ENCODE results near the gene TMED4. TPM values are rescaled to one million over a fixed set of nuclear protein-coding genes. Genes with fewer than 3 reads are reported as not detected.
A peak's percentile ranks its signal among the peaks of the same experiment; 100 is the strongest.
"Not testable (repeated sequence)": the region's sequence is repeated elsewhere in the genome, so short reads cannot be mapped to it uniquely, and the experiment has no call there.

The TMED4 gene
- total RNA-seq, 1 donor from 2014 or later = 203 TPM

- no peak for DNase-seq (ENCODE audit: low read depth)
- TF ChIP-seq CTCF (IDR thresholded peaks at IDR 0.05; ENCODE audit: insufficient read depth, low read length, severe bottlenecking) = no peak
- no peak for FAIRE-seq
Observed at GRCh38 chr7:44555350-44555749, 26.7 kb downstream of the TMED4 start.

GRCh38 chr7:44552473-44553005 is 29.5 kb downstream of the TMED4 start:
- FAIRE-seq; DNase-seq (ENCODE audit: low read depth); H3K4me3 ChIP-seq (ENCODE audit: low read depth, low read length); H3K27me3 ChIP-seq (ENCODE audit: control insufficient read depth, insufficient read depth, low read length); H3K36me3 ChIP-seq (ENCODE audit: control insufficient read depth, insufficient read depth, low read length): not testable (repeated sequence)

More at GRCh38 chr7:44555350-44555749, 26.7 kb downstream of the TMED4 start:
- H3K36me3 ChIP-seq (ENCODE audit: control insufficient read depth, insufficient read depth, low read length) = no peaks in the 10 kb centered on the region
- no peaks in the 10 kb centered on the region for H3K27me3 ChIP-seq (ENCODE audit: control insufficient read depth, insufficient read depth, low read length)
- no peak overlapping the region for H3K4me3 ChIP-seq (ENCODE audit: low read depth, low read length)

- no peak for DNase-seq (ENCODE audit: low read depth)
- Histone ChIP-seq H3K4me3 (ENCODE audit: low read depth, low read length) (no peak overlapping the region), H3K36me3 (ENCODE audit: control insufficient read depth, insufficient read depth, low read length) (no peaks in the 10 kb centered on the region), H3K27me3 (ENCODE audit: control insufficient read depth, insufficient read depth, low read length) (no peaks in the 10 kb centered on the region)
- no peak for TF ChIP-seq CTCF (IDR thresholded peaks at IDR 0.05; ENCODE audit: insufficient read depth, low read length, severe bottlenecking)
- FAIRE-seq = no peak
Observed at GRCh38 chr7:44549457-44549856, 32.6 kb downstream of the TMED4 start.

- FAIRE-seq (no peak), DNase-seq (ENCODE audit: low read depth) (peak; percentile 26)
- no peaks in the 10 kb centered on the region for H3K36me3 ChIP-seq (ENCODE audit: control insufficient read depth, insufficient read depth, low read length)
- TF ChIP-seq CTCF (IDR thresholded peaks at IDR 0.05; ENCODE audit: insufficient read depth, low read length, severe bottlenecking) = no peak
- H3K4me3 ChIP-seq (ENCODE audit: low read depth, low read length) = no peak overlapping the region
- H3K27me3 ChIP-seq (ENCODE audit: control insufficient read depth, insufficient read depth, low read length) = no peaks in the 10 kb centered on the region
Observed at GRCh38 chr7:44548893-44549292, 33.1 kb downstream of the TMED4 start.

GRCh38 chr7:44547536-44548231 is 34.3 kb downstream of the TMED4 start:
- H3K4me3 ChIP-seq (ENCODE audit: low read depth, low read length) = no peak overlapping the region
- TF ChIP-seq CTCF (IDR thresholded peaks at IDR 0.05; ENCODE audit: insufficient read depth, low read length, severe bottlenecking) = no peak
- H3K36me3 ChIP-seq (ENCODE audit: control insufficient read depth, insufficient read depth, low read length) = no peaks in the 10 kb centered on the region
- DNase-seq (ENCODE audit: low read depth) = peak; percentile 16
- H3K27me3 ChIP-seq (ENCODE audit: control insufficient read depth, insufficient read depth, low read length) = no peaks in the 10 kb centered on the region
- no peak for FAIRE-seq

GRCh38 chr7:44541876-44542610 is 40.0 kb downstream of the TMED4 start:
- no peak overlapping the region for H3K4me3 ChIP-seq (ENCODE audit: low read depth, low read length)
- DNase-seq (ENCODE audit: low read depth) (no peak), FAIRE-seq (no peak)
- no peaks in the 10 kb centered on the region for H3K27me3 ChIP-seq (ENCODE audit: control insufficient read depth, insufficient read depth, low read length)
- no peak for TF ChIP-seq CTCF (IDR thresholded peaks at IDR 0.05; ENCODE audit: insufficient read depth, low read length, severe bottlenecking)
- H3K36me3 ChIP-seq (ENCODE audit: control insufficient read depth, insufficient read depth, low read length) = no peaks in the 10 kb centered on the region

All from bronchial epithelial cell (primary cell).